Measurements from ENCODE around the gene KRTAP3-1. TPM values are rescaled to one million over a fixed set of nuclear protein-coding genes. Genes with fewer than 3 reads are reported as not detected.

Gene KRTAP3-1
- total and polyA plus RNA-seq, 2 experiments from 2014 or later, result not detected

DNA sequence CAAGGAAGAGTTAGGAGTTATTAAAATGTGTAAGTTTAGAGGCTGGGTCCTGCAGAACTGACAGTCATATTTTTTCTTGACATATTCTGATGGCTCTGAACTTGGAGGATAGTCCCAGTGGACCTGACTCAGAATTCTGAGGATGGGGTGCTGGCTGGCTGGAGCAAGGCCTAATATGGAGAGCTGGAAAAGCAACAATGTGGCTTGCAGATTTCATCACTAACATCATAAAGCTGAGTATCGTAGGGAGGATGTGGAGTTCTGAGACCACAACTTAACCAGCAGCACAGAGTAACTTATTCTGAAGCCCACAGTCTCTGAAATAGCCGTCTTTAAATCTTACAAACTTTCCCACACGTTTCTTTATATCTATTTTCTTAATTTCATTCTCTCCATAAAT, 15.8 kb upstream of the KRTAP3-1 start (continued):
- no peak for TF ChIP-seq STAT1 (IDR thresholded peaks at IDR 0.05; ENCODE audit: unreplicated experiment)
- TF ChIP-seq, protein P1, sequence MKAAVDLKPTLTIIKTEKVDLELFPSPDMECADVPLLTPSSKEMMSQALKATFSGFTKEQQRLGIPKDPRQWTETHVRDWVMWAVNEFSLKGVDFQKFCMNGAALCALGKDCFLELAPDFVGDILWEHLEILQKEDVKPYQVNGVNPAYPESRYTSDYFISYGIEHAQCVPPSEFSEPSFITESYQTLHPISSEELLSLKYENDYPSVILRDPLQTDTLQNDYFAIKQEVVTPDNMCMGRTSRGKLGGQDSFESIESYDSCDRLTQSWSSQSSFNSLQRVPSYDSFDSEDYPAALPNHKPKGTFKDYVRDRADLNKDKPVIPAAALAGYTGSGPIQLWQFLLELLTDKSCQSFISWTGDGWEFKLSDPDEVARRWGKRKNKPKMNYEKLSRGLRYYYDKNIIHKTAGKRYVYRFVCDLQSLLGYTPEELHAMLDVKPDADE (IDR thresholded peaks at IDR 0.05), result no peak

DNA sequence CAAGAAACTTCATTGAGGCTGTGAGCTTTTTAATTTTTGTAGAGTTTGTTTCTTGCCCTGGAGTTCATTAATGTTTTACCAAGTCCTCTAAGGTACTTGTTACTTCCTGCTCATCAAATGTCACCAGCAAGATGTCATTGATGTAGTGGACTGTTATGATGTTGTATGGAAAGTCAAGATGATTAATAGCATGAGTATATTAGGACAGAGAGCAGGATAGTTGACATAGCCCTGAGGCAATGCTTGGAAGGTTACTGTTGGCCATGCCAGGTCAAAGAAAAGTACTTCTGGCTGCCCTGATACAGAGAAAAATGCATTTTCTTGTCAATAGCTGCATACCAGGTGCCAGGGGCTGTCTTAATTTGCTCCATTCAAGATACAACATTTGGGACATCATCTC, 11.4 kb upstream of the KRTAP3-1 start:
- Mint-ChIP-seq H3K27ac (no peak overlapping the region), H3K4me3 (no peak overlapping the region), H3K4me1 (no peaks in the 10 kb centered on the region), H3K27me3 (ENCODE audit: insufficient read depth, low read depth, poor library complexity) (peaks cover 2% of the 10 kb centered on the region), H3K36me3 (ENCODE audit: low read depth) (no peaks in the 10 kb centered on the region), H3K9me3 (no peaks in the 10 kb centered on the region)
- no peak for ATAC-seq
- Histone ChIP-seq H3K4me2 (no peak overlapping the region), H4K20me1 (replicated peaks; ENCODE audit: insufficient read depth) (no peaks in the 10 kb centered on the region), H3K9me2 (ENCODE audit: insufficient read depth) (no peaks in the 10 kb centered on the region), H2AFZ (no peak overlapping the region), H3K4me3 (no peak overlapping the region), H3K27me3 (ENCODE audit: insufficient read depth) (no peaks in the 10 kb centered on the region), H3K79me2 (replicated peaks; ENCODE audit: insufficient read depth) (no peaks in the 10 kb centered on the region), H3K27ac (ENCODE audit: low read depth) (no peak overlapping the region), H3K36me3 (ENCODE audit: insufficient read depth) (no peaks in the 10 kb centered on the region), H3F3A (replicated peaks; ENCODE audit: low read depth) (no peaks in the 10 kb centered on the region), H3K4me1 (ENCODE audit: insufficient read depth) (no peaks in the 10 kb centered on the region)
- no peak for TF ChIP-seq ZNF114 (CRISPR knock-in tag; IDR thresholded peaks at IDR 0.05)
- TF ChIP-seq, protein P1 (IDR thresholded peaks at IDR 0.05), result no peak
- no peak for DNase-seq (ENCODE audit: low spot score)

DNA sequence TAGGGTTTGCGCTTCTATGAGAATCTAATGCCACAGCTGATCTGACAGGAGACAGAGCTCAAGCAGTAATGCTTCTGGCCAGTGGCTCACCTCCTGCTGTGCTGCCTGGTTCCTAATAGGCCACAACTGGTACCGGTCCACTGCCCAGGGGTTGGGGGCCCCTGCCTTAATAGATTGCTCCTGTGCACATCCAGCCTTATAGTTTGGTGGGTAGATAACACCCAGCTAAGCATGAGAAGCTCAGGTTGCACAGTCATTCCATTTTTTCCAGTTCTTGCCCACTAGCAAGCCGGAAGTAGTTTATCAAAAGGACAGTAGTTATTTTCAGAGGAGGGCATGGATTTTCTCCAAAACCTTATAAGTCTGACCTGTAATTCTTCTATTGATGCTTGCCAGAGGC, 10.5 kb upstream of the KRTAP3-1 start:
- Histone ChIP-seq H3K4me1 (ENCODE audit: insufficient read depth) (no peaks in the 10 kb centered on the region), H3K79me2 (replicated peaks; ENCODE audit: insufficient read depth) (no peaks in the 10 kb centered on the region), H2AFZ (no peak overlapping the region), H3K9me2 (ENCODE audit: insufficient read depth) (no peaks in the 10 kb centered on the region), H3F3A (replicated peaks; ENCODE audit: low read depth) (no peaks in the 10 kb centered on the region), H3K4me2 (no peak overlapping the region), H3K27me3 (ENCODE audit: insufficient read depth) (no peaks in the 10 kb centered on the region), H3K27ac (ENCODE audit: low read depth) (no peak overlapping the region), H3K4me3 (no peak overlapping the region), H3K36me3 (ENCODE audit: insufficient read depth) (no peaks in the 10 kb centered on the region), H4K20me1 (replicated peaks; ENCODE audit: insufficient read depth) (no peaks in the 10 kb centered on the region)
- Mint-ChIP-seq H3K36me3 (ENCODE audit: low read depth) (no peaks in the 10 kb centered on the region), H3K4me3 (no peak overlapping the region), H3K4me1 (no peaks in the 10 kb centered on the region), H3K9me3 (no peaks in the 10 kb centered on the region), H3K27me3 (ENCODE audit: insufficient read depth, low read depth, poor library complexity) (no peaks in the 10 kb centered on the region), H3K27ac (no peak overlapping the region)
- no peak for DNase-seq (ENCODE audit: low spot score)
- ATAC-seq, result no peak
- TF ChIP-seq, protein P2, sequence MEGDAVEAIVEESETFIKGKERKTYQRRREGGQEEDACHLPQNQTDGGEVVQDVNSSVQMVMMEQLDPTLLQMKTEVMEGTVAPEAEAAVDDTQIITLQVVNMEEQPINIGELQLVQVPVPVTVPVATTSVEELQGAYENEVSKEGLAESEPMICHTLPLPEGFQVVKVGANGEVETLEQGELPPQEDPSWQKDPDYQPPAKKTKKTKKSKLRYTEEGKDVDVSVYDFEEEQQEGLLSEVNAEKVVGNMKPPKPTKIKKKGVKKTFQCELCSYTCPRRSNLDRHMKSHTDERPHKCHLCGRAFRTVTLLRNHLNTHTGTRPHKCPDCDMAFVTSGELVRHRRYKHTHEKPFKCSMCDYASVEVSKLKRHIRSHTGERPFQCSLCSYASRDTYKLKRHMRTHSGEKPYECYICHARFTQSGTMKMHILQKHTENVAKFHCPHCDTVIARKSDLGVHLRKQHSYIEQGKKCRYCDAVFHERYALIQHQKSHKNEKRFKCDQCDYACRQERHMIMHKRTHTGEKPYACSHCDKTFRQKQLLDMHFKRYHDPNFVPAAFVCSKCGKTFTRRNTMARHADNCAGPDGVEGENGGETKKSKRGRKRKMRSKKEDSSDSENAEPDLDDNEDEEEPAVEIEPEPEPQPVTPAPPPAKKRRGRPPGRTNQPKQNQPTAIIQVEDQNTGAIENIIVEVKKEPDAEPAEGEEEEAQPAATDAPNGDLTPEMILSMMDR (conservative IDR thresholded peaks at IDR 0.05; ENCODE audit: low read depth in 2 of 2), result no peak
- TF ChIP-seq, protein P3, sequence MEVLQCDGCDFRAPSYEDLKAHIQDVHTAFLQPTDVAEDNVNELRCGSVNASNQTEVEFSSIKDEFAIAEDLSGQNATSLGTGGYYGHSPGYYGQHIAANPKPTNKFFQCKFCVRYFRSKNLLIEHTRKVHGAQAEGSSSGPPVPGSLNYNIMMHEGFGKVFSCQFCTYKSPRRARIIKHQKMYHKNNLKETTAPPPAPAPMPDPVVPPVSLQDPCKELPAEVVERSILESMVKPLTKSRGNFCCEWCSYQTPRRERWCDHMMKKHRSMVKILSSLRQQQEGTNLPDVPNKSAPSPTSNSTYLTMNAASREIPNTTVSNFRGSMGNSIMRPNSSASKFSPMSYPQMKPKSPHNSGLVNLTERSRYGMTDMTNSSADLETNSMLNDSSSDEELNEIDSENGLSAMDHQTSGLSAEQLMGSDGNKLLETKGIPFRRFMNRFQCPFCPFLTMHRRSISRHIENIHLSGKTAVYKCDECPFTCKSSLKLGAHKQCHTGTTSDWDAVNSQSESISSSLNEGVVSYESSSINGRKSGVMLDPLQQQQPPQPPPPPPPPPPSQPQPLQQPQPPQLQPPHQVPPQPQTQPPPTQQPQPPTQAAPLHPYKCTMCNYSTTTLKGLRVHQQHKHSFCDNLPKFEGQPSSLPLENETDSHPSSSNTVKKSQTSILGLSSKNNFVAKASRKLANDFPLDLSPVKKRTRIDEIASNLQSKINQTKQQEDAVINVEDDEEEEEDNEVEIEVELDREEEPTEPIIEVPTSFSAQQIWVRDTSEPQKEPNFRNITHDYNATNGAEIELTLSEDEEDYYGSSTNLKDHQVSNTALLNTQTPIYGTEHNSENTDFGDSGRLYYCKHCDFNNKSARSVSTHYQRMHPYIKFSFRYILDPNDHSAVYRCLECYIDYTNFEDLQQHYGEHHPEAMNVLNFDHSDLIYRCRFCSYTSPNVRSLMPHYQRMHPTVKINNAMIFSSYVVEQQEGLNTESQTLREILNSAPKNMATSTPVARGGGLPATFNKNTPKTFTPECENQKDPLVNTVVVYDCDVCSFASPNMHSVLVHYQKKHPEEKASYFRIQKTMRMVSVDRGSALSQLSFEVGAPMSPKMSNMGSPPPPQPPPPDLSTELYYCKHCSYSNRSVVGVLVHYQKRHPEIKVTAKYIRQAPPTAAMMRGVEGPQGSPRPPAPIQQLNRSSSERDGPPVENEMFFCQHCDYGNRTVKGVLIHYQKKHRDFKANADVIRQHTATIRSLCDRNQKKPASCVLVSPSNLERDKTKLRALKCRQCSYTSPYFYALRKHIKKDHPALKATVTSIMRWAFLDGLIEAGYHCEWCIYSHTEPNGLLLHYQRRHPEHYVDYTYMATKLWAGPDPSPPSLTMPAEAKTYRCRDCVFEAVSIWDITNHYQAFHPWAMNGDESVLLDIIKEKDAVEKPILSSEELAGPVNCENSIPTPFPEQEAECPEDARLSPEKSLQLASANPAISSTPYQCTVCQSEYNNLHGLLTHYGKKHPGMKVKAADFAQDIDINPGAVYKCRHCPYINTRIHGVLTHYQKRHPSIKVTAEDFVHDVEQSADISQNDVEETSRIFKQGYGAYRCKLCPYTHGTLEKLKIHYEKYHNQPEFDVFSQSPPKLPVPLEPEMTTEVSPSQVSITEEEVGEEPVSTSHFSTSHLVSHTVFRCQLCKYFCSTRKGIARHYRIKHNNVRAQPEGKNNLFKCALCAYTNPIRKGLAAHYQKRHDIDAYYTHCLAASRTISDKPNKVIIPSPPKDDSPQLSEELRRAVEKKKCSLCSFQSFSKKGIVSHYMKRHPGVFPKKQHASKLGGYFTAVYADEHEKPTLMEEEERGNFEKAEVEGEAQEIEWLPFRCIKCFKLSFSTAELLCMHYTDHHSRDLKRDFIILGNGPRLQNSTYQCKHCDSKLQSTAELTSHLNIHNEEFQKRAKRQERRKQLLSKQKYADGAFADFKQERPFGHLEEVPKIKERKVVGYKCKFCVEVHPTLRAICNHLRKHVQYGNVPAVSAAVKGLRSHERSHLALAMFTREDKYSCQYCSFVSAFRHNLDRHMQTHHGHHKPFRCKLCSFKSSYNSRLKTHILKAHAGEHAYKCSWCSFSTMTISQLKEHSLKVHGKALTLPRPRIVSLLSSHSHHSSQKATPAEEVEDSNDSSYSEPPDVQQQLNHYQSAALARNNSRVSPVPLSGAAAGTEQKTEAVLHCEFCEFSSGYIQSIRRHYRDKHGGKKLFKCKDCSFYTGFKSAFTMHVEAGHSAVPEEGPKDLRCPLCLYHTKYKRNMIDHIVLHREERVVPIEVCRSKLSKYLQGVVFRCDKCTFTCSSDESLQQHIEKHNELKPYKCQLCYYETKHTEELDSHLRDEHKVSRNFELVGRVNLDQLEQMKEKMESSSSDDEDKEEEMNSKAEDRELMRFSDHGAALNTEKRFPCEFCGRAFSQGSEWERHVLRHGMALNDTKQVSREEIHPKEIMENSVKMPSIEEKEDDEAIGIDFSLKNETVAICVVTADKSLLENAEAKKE (CRISPR knock-in tag; IDR thresholded peaks at IDR 0.05), result no peak
- no peak for TF ChIP-seq CREB1 (CRISPR knock-in tag; IDR thresholded peaks at IDR 0.05; ENCODE audit: low read depth)
- no peak for TF ChIP-seq ZNF114 (CRISPR knock-in tag; IDR thresholded peaks at IDR 0.05)
